ENCODE results near the gene SERPINC1.

SERPINC1 gene

GRCh38 chr1:173915596-173915995 lies 1.5 kb downstream of the SERPINC1 start:
- no peak overlapping the region for H3K4me3 ChIP-seq (ENCODE audit: low read depth, low read length)
- TF ChIP-seq CTCF (IDR thresholded peaks at IDR 0.05; ENCODE audit: low read depth, low read length, missing control alignments) = no peak
- no peak for DNase-seq (ENCODE audit: low read depth)

GRCh38 chr1:173914366-173914871 lies 2.7 kb downstream of the SERPINC1 start:
- DNase-seq (ENCODE audit: low read depth) = no peak
- no peak overlapping the region for H3K4me3 ChIP-seq (ENCODE audit: low read depth, low read length)
- TF ChIP-seq CTCF (IDR thresholded peaks at IDR 0.05; ENCODE audit: low read depth, low read length, missing control alignments) = peak; percentile 87

DNA sequence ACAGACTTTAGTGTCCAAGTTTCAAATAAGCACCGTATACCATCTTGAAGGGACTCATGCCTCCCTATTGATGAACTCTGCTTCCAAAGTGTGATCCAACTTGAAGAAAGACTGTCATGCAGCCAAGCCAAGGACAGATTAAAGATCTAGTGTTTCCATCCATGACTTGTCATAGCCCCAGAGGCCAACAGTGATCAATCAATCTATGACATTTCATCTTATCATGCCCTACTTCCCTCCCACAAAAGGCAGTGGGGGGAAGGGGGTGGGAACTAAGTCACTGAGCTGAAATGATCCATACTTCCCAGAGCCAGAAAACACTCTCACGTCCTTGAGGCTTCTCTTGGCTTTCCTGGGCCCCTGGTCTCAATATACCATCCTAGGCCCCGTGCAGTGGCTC lies 4.0 kb downstream of the SERPINC1 start:
- no peak for TF ChIP-seq CTCF (IDR thresholded peaks at IDR 0.05; ENCODE audit: low read depth, low read length, missing control alignments)
- no peak overlapping the region for H3K4me3 ChIP-seq (ENCODE audit: low read depth, low read length)
- DNase-seq (ENCODE audit: low read depth) = no peak

GRCh38 chr1:173903827-173904531 lies 13.1 kb downstream of the SERPINC1 start:
- no peak overlapping the region for H3K4me3 ChIP-seq (ENCODE audit: low read depth, low read length)
- TF ChIP-seq CTCF (IDR thresholded peaks at IDR 0.05; ENCODE audit: low read depth, low read length, missing control alignments) = no peak
- DNase-seq (ENCODE audit: low read depth) = no peak

DNA sequence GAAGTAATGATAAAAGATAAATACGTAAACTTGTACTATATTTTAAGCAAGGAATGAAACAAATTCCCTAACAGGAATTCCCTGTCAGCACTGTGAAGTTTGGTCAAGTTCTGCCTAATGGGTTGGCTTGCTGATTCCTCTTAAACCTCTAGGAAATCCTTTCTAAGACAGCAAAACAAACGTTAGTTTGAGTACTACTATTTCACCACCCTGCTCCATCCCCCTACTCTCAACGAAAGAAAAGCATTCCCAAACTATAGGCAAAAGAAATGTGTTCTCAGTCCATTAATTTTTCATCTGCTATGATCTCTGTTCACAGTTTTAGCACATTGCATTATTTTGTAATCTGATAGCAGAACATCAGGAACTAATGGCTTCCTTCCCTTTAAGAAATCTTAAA lies 16.1 kb downstream of the SERPINC1 start:
- TF ChIP-seq CTCF (IDR thresholded peaks at IDR 0.05; ENCODE audit: low read depth, low read length, missing control alignments) = no peak
- no peak overlapping the region for H3K4me3 ChIP-seq (ENCODE audit: low read depth, low read length)
- no peak for DNase-seq (ENCODE audit: low read depth)

- DNase-seq (ENCODE audit: low read depth) = no peak
- no peak for TF ChIP-seq CTCF (IDR thresholded peaks at IDR 0.05; ENCODE audit: low read depth, low read length, missing control alignments)
- H3K4me3 ChIP-seq (ENCODE audit: low read depth, low read length) = no peak overlapping the region
These were observed 16.7 kb downstream of the SERPINC1 start for GRCh38 chr1:173900427-173900826.

- DNase-seq (ENCODE audit: low read depth) = no peak
- H3K4me3 ChIP-seq (ENCODE audit: low read depth, low read length) = no peak overlapping the region
- no peak for TF ChIP-seq CTCF (IDR thresholded peaks at IDR 0.05; ENCODE audit: low read depth, low read length, missing control alignments)
These were observed 22.9 kb downstream of the SERPINC1 start for GRCh38 chr1:173894189-173894588.
